IPS-NIHi7 (cell line): Measurements from ENCODE around the gene LAMC3.
"Not testable (repeated sequence)": the region's sequence is repeated elsewhere in the genome, so short reads cannot be mapped to it uniquely, and the experiment has no call there.

ENCODE experiments used
- DNase-seq: peaks from one replicate; pipeline ENCODE4 v3.0.0; 2012; ENCODE audit warnings: mixed read lengths; ENCODE audit errors: extremely low spot score

The LAMC3 gene

DNA sequence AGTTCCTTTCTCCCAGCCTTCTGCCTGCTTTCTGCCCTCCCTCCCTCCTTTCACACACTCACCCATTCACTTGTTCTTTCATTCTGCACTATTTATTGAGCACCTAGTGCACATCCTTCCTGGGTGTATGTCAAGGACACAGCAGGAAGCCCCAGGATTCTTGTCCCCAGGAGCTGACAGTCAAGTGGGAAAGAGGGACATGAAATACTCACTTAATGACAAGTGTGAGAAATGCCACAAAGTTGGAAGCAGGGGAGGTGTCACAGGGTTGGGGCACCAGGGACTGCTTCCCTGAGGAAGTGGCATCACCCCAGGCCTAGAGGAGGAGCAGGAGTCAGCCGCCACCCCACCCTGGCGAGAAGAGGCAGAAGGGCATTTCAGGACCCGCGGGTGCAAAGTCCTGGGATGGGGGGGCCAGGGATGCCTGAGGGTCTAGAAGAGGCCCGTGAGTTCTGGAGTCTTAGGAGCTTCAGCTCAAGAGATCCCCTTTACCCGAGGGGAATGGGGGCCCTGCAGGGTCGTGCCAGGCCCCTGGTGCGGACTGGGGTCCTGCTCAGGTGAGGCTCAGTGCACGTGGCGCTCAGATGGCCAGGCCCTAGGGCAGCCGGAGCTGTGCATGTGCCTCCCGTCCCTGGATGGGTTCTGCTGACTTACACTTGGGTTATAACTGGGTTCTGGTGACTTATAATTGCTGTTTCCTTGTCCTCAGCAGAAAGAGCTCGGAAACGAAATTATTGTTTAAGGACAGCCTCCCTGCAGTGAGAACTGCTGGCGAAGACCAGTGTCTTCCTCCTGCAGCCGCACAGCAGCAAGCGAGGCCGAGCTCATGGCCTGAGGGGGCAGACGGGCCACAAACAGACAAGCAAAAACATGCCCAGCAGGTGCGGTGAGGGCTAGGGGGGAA lies 16.9 kb upstream of the LAMC3 start:
- no peak for DNase-seq

DNA sequence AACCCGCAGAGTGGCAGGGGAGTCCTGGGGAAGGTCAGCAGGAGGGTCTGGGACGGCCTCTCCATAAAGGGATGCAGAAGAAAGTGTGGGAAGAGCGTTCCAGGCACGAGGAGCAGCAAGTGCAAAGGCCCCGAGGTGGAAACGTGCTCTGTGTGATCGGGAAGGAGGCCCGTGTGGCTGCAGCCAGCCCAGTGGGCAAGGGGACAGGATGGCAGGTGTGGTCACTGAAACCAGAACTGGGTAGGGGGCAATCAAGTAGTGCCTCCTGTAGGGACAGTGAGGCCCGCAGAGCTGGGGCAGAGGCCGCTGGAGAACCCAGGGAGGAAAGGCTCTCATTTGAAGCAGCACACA lies 16.3 kb upstream of the LAMC3 start:
- no peak for DNase-seq

DNA sequence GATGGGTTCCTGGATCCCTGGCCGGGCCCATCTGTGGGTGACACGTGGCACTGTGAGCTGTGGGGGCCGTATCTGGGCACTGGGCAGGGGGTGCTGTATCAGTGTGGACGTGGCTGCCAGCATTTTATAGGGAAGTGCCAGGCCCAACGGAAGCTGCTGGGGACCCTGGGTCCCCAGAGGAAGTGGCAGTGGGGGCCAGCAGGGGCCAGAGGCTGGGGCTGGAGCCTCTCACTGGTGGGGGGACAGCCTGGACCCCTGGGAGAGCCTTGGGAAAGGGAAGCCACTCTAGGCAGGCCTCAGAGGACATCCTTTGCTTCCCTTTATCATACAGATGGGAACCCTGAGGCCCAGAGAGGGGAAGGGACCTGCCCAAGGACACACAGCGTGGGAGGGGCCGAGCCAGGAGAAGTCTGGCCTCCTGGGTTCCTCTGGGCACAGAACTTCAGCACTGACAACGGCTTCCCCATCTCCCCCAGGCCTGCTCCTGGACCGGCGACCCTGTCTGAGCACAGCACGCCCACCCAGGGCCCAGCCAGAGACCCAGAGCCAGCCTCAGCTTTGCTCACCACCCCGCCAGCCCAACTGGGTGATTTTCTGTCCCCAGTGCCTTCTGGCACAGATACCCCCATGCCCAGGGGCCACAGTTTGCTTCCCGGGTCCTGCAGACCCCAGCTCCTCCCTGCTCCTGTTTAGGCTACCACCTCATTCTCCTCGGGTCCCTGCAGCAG lies 15.5 kb upstream of the LAMC3 start:
- no peak for DNase-seq

DNA sequence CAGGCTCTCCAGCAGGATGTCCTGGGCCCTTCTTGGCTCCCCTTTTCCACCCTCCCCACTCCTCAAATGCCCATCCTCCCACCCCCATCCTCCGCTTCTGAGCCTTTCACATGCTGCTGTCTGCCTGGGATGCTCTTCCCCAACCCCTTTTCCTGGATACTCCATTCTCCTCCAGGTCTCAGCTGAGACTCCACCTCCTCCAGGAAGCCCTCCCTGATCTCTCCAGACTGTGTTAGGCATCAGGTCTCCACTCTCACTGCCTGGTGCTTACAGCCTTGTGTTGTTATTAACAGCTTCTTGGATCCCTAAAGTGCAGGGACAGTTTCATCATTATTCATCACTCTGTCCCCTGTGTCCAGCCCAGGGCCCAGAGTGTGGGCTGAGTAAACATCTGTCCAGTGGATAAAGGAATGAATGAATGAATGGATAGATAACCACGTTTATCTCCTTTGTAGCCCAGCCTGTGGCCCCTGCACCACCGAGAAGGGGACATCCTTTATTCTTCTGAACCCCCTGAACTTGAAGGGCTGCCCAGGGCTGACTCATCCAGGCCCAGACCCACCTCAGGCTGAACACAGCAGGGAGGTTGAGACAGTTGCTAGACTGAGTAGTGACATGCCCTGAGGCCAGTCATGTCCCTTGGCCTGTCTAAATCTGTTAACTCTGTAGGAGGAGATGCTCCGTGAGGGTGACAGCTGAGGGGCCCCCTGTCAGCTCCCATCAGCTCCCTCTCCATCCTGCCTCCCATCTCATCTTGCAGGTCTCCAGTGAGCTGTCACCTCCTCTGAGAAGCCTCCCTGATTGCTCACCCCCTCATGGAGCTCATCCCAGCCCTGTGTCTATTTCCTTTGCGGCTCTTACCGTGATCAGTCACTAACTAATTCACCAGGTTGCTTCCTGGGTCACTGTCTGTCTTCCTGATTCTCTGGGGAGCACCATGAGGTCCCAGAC lies 14.6 kb upstream of the LAMC3 start:
- no peak for DNase-seq

DNA sequence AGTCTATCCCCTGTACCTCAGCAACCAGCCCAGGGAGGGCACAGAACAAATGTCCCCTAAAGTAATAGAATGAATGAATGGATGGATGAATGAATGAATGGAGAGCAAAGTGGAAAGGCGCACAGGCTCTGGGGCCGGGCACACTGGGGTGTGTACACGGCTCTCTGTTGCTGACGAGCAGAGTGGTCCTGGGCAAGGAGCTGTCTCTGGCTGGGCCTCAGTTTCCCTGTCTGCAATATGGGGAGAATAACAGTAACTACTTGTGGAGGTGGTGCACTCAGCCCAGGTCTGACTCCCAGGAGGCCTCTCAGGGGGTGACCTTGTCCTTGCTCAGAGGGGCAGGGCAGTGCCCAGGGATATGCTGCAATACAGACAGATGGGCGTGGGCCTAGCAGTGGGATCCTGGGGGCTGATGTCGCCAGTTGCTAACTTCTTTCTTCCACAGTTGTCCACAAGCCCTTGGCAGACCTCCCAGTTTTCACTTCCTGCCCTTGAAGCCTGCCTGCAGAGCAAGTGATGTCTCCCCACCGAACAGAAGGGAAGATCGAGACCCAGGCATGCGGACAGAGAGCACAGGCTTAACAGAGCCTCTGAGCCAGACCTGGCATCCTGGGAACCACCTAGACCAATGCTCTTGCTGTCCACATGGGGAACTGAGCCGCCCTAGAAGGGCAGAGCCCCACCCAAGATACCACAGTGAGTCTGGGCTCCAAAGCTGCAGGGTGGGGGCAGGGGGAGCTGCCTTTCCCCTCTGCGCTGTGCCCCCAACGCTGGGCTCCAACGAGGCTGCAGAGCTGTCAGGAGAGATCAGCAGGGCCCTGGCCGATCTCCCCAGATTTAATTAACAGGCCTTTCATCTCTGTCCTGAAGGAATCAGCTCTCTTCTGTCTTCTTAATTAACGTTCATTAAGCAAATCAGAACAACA lies 13.6 kb upstream of the LAMC3 start:
- no peak for DNase-seq

DNA sequence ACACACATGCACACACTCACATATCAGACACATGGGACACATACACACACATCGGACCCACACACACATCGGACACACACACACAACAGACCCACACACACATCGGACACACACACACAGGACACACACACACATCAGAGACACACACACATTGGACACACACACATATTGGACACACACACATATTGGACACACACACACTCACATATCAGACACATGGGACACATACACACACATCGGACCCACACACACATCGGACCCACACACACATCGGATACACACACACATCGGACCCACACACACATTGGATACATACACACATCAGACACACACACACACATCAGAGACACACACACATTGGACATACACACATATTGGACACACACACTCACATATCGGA lies 12.8 kb upstream of the LAMC3 start:
- DNase-seq, result no peak

DNA sequence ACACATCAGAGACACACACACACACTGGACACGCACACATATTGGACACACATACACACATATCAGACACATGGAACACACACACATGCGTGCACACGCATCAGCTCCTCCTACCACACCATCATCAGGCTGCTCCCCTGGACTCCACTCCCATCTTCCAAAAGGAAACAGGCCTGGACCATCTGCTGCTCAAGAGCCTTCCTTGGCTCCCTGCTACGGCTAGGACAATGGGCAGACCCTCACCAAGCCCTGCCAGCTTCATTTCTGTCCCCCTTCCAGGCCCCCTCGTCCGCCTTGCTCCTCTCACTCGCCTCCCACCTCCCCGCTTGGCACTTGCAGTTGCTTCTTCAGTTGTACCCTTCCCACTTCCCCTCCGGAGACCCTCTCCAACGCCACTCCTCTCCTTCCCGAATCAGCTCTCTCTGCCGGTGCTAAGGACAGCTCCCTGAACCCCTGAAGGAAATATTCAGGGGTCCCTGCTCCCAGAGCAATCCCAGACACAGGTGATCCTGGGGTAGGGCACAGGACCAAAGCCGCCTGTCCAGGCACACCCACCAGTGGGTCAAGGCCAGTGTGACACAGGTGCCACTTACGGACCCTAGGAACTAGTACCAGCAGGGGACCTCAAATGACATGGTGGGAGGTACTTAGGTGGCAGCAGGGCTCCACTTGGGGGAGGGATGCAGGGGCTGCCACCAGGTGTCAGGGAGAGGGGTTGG lies 12.1 kb upstream of the LAMC3 start:
- no peak for DNase-seq

DNA sequence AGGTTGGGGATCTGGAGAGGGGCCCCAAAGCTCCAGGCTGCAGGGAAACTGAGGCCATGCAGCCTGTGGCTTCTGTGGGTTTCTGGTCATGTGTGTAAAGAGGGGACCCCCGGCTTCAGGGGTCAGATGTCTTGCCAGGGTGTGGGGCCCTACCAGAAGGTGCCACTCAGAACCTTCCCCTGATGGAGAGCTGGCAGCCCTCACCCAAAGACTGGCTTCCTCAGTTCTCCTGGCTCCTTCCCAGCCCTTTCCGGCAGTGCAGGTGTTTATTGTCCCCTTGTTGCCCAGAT lies 11.6 kb upstream of the LAMC3 start:
- DNase-seq, result no peak

DNA sequence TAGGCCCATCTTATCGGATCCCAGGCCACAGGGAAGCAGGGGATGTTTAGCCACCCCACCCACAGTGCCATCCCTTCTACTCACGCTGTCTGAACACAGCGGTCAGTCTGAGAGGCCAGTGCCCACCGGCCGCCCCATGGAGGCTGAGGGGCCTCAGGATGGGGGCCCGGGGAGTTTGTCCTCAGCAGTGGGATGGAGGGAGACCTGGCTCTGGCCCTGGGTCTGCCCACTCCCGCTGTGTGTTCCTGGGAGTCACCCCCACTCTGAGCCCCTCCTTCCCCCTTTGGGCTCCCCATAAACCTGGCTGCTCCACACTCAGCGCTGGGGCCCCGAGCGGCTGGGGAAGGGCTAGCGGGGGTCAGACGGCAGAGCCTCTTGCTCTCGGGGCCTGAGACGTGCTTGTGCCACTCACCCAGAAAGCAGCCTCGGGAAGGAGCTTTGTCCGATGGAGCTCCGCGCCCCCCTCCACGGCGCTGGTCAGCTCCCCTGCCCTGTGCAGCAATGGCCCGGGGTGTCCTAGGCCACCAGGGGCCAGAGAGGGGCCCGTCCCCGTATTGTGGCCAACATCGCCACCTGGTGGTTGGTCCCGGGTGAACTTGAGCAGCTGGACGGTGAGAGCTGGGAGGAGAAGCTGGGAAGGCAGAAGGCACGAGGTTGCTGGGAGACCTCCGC lies 10.9 kb upstream of the LAMC3 start:
- DNase-seq, result peak; percentile 97

DNA sequence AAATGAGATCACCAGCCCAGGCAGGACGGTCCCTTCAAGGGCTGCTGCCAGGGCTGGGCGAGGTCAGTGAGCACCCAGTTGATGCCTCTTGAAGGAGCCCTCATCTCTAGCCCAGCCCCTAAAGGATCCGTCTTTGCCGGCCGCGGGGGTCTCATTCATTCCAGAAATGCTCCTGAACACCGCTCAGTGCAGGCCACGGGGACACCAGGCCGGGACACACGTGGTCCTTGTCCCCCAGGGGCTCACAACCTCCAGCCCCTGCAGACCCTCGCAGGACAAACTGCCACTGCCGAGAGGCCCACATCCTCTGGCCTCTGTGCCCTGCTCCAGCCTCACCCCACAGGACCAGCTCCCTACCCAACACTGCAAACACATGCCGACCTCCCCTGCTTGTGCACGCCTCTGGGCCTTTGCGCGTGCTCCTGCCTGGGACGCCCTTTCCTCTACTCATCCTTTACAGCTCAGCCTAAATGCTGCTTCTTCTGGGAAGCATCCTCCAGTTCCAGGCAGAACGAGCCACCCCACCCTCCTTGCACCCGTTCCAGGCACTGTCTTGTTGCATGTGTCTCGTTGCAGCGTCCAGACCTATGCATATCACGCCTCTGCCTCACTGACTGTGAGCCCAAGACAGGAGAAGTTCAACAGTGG lies 10.3 kb upstream of the LAMC3 start:
- DNase-seq, result no peak

DNA sequence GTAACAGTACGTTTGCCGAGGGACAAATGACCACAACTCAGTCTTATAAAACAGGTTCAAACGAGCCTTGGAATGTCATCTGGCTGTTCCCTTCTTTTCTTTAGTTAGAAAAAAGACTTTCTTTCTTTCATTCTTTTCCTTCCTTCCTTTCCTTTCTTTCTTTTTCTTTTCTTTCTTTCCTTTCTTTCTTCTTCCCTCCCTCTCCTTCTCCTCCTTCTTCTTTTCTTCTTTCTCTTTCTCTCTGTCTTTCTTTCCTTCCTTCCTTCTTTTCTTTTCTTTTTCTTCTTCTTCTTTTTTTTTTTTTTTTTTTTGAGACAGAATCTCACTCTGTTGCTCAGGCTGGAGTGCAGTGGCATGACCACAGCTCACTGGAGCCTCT lies 9.7 kb upstream of the LAMC3 start:
- DNase-seq, result no peak

DNA sequence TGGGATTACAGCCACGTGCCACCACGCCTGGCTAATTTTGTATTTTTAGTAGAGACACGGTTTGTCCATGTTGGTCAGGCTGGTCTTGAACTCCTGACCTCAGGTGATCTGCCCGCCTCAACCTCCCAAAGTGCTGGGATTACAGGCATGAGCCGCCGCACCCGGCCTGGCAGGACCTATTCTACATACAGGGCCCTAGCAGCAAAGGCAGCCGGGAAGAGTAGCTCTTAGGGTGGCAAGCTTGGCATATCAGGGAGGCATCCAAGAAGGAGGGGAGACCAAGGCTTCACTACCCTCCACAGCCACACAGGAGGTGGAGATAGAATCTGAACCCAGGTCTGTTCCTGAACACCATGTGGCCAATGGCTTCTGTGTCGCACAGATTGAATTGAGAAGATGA lies 8.4 kb upstream of the LAMC3 start:
- not testable (repeated sequence) for DNase-seq

DNA sequence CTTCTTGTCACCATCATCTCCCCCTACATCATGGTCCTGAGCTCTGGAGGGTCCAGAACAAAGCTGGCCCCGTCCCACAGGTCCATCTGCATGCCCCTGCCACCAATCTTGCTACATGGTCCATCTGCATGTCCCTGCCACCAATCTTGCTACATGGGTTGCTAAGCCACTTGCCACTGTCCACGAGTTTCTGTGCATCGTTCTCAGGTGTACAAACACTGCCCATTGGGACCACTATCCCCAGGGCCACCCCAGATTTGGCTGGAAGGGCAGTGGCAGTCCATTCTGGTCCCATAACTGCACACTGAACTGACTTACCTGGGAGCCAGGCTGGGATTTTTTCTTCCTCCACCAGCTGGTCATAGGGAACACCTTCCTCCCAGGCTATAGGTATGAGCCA lies 8.0 kb upstream of the LAMC3 start:
- DNase-seq, result no peak

DNA sequence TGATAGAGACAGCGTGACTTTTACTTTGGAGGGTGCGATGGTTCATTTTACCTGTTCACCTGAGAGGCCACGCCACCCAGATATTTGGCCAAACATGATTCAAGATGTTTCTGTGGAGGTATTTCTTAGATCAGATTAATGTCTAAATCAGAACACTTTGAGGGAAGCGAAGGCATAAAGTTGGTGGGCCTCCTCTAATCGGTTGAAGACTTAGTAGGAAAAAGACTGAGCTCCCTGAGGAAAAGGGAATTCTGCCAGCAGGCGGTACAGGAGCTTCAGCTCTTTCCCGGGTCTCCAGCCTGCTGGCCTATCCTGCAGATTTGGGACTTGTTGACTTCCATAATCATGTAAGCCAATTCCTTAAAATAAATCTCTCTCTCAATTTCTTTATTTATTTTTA lies 7.0 kb upstream of the LAMC3 start:
- DNase-seq, result no peak

DNA sequence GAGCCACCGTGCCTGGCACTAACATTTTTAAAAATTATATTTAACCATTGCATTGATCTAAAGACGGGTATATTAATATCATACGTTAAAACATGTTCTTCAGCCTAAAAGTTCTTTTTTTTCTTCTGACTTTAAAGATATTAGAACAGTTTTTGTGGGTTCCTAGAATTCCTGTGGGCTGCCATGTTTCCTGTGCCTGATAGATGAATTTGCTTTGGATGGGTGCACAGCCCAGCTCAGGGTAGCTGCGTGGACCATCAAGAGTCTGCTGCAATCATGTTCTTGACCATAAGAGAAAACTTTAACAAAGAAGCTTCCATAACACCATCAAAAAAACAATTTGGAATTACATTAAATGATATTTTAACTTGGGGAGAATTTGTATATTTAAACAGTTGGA lies 2.4 kb upstream of the LAMC3 start:
- no peak for DNase-seq

DNA sequence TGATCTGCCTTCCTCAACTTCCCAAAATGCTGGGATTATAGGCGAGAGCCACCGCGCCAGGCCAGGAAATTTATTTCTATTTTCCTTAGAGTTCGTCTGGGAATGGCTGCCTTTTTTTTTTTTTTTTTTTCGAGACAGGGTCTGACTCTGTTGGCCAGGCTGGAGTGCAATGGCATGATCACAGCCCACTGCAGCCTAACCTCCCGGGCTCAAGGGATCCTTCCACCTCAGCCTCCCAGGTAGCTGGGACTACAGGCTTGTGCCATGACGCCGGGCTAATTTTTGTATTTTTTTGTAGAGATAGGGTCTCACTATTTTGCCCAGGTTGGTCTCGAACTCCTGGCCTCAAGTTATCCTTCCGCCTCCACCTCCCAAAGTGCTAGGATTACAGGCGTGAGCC lies 888 bp upstream of the LAMC3 start:
- DNase-seq, result no peak

DNA sequence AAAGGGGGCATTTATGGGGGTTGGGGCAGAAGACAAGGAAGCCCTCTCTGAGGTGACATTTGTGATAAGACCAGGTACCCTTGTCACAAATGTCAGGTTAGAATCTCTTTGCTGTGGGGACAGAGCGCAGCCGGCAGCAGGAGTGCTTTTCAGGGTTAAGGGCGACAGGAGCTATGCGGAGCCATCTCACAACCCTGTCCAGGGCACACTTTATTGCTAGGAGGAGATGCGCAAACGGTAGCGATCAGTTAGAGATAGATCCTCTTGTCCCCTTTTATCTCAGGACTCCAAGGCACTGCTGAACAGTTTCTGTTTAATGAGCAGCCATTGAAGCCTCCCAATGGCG lies 438 bp upstream of the LAMC3 start:
- DNase-seq, result no peak

DNA sequence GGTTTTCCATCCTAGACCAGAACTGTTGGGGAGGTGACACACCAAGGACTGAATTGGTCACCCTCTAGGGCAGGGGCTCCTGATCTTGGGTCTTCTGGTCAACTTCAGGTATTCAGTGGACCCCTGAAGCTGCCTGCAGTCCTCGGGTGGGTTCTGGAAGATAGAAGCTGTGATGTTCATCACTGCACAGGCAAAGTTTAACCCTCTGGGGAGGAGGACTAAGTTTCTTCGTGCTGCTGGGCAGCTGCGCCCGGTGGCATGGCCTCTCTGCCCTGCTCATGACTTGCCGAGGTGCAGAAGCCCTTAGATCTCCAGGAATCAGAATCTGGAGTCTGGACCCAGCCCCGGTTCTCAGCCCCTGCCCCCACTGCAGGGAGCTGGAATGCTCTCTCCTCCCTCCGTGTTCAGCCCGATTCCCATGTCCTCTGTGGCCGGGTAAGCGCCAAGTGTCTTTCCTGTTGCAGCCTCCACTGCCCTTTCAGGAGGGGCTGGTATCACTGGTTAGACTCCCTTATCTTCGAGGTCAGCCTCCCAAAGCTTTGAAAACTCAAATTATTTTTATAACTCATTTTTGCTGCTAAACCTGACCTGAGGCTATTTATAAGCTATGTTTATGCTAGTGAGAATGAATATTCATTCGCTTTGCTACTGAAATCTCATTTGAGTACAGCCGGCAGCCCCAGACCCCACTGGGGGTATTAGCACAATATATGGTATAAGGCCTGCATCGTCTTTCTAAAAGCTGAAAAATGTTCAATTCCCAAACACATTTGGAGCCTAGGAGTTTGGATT lies 1.7 kb downstream of the LAMC3 start:
- no peak for DNase-seq
